SK-N-MC (cell line): ENCODE measurements around the gene FAM3C.
"Not testable (repeated sequence)": the region's sequence is repeated elsewhere in the genome, so short reads cannot be mapped to it uniquely, and the experiment has no call there.

Experiments used
- DNase-seq: peaks from one replicate; pipeline ENCODE4 v3.0.0-alpha.2; 2011; ENCODE audit warnings: low read depth, low spot score
- H3K27ac ChIP-seq: fragments of 200-600 bp; sonication (generic); 2 replicates; pipeline ENCODE4 v1.5.1; 2016; ENCODE audit warnings: mixed run types
- H3K36me3 ChIP-seq: fragments of 200-600 bp; sonication (generic); 2 replicates; pipeline ENCODE4 v1.6.1; 2017; ENCODE audit warnings: antibody characterized with exemption, low read length, mixed read lengths; ENCODE audit not compliant: insufficient read depth
- H3K4me3 ChIP-seq: fragments of 200-600 bp; sonication (generic); 2 replicates; pipeline ENCODE4 v1.5.1; 2016
- H3K9ac ChIP-seq: fragments of 200-600 bp; sonication (generic); 2 replicates; pipeline ENCODE4 v1.8.0; 2017; ENCODE audit warnings: mixed run types, mixed read lengths; ENCODE audit not compliant: insufficient read length
- H3K9me3 ChIP-seq: fragments of 200-600 bp; sonication (generic); 2 replicates; pipeline ENCODE4 v1.6.1; 2017; ENCODE audit warnings: low read depth, mild to moderate bottlenecking, antibody characterized with exemption, low read length, moderate library complexity, mixed read lengths
- EZH2 ChIP-seq: fragments of 200-600 bp; sonication (generic); IDR thresholded peaks from one replicate; pipeline ENCODE4 v1.6.1; 2017; ENCODE audit warnings: antibody characterized with exemption
- FOXP2 ChIP-seq: optimal IDR thresholded peaks from 2 replicates; pipeline ENCODE3; 2011; ENCODE audit warnings: mild to moderate bottlenecking, moderate library complexity; ENCODE audit not compliant: insufficient read depth; ENCODE audit errors: extremely low read length, control extremely low read depth
- POLR2AphosphoS5 ChIP-seq: IDR thresholded peaks from 2 replicates; pipeline ENCODE4 v1.6.1; 2012; ENCODE audit warnings: mild to moderate bottlenecking, low read depth, low read length, borderline replicate concordance

Gene FAM3C, protein sequence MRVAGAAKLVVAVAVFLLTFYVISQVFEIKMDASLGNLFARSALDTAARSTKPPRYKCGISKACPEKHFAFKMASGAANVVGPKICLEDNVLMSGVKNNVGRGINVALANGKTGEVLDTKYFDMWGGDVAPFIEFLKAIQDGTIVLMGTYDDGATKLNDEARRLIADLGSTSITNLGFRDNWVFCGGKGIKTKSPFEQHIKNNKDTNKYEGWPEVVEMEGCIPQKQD

DNA sequence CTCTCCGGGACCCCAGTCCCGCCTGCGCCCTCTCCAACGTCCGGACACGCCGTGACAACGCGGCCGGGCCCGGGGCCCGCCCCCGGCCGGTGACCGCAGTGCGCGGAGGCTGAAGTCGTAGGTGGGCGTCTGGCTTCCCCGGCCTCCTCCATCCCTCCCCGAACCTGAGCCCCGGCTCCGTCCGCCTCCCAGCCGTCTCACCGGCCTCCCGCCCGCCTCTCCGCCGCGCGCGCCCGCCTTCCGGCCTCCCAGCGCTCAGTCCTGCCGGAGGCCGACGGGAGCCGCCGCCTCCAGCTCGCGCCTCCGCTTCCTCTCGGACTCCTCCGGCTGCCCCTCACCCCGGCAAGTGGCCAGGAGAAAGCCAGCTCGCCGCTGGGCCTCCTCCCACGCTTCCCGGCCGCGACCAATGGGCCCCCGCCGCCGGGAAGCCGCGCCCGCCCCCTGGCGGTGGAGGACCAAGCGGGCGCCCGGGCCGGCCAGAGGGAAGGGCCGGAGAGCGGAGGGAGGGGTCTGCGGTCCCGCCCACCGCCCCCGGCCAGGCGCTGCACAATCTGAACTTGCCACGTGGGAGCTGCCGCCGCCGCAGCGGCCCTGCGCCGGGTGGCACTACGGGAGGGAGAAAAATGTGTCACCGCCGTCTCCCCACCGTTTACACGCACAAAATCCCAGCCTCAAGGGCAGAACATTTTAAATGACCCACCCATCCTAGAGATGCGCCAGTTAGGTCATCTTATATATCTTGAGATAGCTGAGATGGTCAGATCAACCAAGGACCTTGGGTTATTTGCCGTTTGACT, at the start of gene FAM3C:
Gene FAM3C (minus strand): TSS at position 348 of the 797 bp plus-strand sequence. CDS start 13,339 bp downstream, outside the sequence.
- Histone ChIP-seq H3K9me3 (no peaks in the 10 kb centered on the region), H3K27ac (no peak within 1 kb of the TSS)

DNA sequence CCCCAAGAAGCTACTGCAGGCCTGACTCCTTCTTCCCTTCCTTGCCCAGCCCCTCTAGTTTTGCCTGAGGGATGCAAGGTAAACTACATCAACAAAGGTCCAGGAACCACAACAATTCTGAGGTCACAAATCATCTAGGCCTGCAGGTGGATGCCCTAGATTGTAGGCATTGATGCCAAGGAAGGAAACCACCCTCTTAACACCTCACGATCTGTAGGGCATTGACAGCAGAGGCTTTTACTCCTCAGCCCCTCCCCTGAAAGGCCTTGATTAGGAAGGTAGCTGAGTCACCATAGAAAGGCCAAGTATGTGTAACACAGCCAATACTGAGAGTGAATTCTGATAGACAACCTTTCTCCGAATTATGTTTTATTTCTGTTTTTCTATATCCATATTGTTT, 46.7 kb upstream of the FAM3C start:
- no peak overlapping the region for H3K27ac ChIP-seq
- H3K4me3 ChIP-seq = no peak overlapping the region
- no peaks in the 10 kb centered on the region for H3K36me3 ChIP-seq
- no peak for DNase-seq
- H3K9me3 ChIP-seq = no peaks in the 10 kb centered on the region
- H3K9ac ChIP-seq = no peak overlapping the region
- TF ChIP-seq FOXP2 (no peak), POLR2AphosphoS5 (no peak), EZH2 (no peak)

More for the DNA sequence above, at the start of gene FAM3C:
- TF ChIP-seq EZH2 = no peak
- peak; percentile 70; the same call in 1 of the 2 replicates for TF ChIP-seq POLR2AphosphoS5
- peak within 1 kb of the TSS; percentile 83 for H3K9ac ChIP-seq
- H3K36me3 ChIP-seq = peaks cover 7% of the 10 kb centered on the region; the same call in 1 of the 2 replicates
- DNase-seq = no peak
- peak within 1 kb of the TSS; percentile 86 for H3K4me3 ChIP-seq

DNA sequence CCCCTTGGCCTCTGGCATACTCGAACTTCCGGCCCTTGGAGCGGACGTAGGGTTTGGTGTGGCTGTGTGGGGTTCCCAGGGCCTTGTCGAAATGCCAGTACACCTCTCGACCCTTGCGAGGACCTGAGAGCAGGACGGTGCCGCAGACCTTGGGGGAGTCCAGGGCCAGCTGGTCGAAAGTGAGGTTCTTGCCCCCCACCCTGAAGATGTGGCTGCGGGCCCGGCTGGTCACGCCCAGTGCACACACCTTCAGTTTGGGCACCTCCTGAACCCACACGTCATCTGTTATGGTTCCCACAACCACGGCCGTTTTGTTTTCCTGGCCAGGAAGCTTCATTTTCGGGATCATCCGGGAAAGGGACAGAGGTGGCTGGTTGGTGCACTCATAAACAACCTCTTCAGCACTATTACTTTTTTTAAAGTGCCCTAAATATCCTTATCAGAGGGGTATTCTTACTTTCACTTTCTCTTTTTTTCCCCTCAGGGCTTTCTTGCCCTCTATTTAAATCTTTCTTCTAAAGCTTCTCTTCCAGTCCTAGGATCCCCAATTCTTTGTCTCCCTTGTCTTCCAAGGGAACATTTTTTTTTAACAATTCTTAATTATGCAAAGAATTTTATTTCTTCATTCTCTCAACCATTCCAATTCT, 44.9 kb upstream of the FAM3C start:
- Histone ChIP-seq H3K9ac (no peak overlapping the region), H3K4me3 (no peak overlapping the region), H3K36me3 (no peaks in the 10 kb centered on the region), H3K9me3 (no peaks in the 10 kb centered on the region), H3K27ac (no peak overlapping the region)
- no peak for DNase-seq
- TF ChIP-seq EZH2 (no peak), POLR2AphosphoS5 (no peak), FOXP2 (no peak)

DNA sequence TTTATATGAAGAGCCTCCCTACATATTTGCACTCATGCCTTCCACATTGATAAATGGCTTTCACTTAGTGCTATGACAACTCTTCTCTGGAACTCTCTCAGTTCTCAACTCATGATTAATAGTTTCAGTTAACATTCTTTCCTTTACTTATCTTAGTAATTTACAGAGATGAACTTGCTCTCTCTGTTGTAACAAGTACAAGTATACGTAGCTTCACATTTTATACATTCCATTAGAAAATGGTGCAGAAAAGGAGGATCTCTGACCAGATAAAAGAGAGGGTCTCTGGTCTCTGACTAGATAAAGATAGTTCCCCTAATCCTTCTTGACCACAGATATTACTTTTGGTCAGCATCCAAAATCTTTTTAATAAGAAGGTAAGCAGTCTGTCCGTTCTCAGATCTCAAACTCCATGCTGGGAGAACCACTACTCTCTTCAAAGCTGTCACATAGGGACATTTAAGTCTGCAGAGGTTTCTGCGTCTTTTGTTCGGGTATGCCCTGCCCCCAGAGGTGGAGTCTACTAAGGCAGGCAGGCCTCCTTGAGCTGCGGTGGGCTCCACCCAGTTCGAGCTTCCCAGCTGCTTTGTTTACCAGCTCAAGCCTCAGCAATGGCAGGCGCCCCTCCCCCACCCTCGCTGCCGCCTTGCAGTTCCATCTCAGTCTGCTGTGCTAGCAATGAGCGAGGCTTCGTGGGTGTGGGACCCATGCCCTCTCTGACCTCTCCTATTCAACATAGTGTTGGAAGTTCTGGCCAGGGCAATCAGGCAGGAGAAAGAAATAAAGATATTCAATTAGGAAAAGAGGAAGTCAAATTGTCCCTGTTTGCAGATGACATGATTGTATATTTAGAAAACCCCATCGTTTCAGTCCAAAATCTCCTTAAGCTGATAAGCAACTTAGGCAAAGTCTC, 42.2 kb upstream of the FAM3C start:
- Histone ChIP-seq H3K9ac (peak overlapping the region; percentile 3), H3K27ac (peak overlapping the region; percentile 40), H3K4me3 (peak overlapping the region; percentile 50)
- H3K9me3 ChIP-seq, DNase-seq, H3K36me3 ChIP-seq: not testable (repeated sequence)
- TF ChIP-seq POLR2AphosphoS5 = peak; percentile 20; the same call in 1 of the 2 replicates

DNA sequence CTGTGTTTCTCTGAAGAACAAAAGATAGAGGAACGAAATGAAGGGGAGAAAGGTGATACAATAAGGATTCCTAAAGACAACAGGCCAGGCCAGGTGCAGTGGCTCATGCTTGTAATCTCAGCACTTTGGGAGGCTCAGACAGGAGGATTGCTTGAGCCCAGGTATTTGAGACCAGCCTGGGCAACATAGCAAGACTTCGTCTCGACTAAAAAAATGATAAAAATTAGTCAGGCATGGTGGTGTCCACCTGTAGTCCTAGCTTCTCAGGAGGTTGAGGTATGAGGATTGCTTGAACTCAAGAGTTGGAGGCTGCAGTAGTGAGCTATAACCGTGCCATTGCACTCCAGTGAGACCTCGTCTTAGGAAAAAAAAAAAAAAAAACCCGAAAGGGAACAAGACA, 41.4 kb upstream of the FAM3C start:
- TF ChIP-seq FOXP2 (no peak), EZH2 (no peak), POLR2AphosphoS5 (no peak)
- no peaks in the 10 kb centered on the region for H3K9me3 ChIP-seq
- DNase-seq = no peak
- H3K36me3 ChIP-seq = no peaks in the 10 kb centered on the region
- peak overlapping the region; percentile 40; the same call in 1 of the 2 replicates for H3K27ac ChIP-seq
- no peak overlapping the region for H3K9ac ChIP-seq
- H3K4me3 ChIP-seq = no peak overlapping the region

DNA sequence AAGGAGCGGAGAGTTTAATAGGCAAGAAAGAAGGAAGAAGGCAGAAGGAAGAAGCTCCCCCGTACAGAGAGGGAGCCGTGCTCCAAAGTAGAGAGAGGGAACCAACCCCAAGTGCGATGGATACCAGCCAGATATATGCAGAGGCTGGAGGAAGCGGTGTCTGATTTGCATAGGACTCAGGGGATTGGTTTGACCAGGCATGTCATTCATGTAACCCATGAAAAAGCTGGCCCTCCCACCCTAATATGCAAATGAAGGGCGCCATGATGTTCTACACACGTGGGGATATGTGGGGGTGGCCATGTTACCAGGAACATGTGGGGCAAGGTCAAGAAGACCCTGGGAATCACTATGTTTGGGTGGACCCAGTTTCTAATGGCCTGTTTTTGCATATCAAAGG, 40.6 kb upstream of the FAM3C start:
- Histone ChIP-seq H3K36me3 (no peaks in the 10 kb centered on the region), H3K9ac (no peak overlapping the region), H3K27ac (no peak overlapping the region), H3K4me3 (no peak overlapping the region), H3K9me3 (no peaks in the 10 kb centered on the region)
- TF ChIP-seq EZH2 = no peak
- DNase-seq = no peak

DNA sequence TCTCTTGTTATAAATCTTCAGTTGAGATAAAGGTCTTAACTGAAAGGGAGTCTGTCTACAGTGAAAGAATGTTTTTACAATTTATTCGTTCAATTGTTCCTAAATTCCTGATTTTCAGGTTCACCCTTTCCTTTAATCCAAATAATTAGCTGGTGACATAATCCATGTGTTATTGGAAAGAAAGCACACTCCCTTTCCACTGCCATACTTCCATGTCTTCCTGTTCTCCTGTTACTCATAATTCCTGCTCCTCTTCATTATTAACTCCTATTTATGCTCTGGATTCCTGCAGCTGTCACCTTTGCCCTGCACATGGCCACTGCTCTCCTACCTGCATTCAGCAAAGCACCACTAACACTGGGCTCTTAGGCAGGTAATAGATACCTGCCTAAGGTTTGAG, 40.0 kb upstream of the FAM3C start:
- no peak overlapping the region for H3K4me3 ChIP-seq
- no peak for DNase-seq
- TF ChIP-seq EZH2 = no peak
- TF ChIP-seq FOXP2 = no peak
- TF ChIP-seq POLR2AphosphoS5 = no peak
- H3K9ac ChIP-seq = no peak overlapping the region
- H3K27ac ChIP-seq = no peak overlapping the region
- H3K9me3 ChIP-seq = no peaks in the 10 kb centered on the region
- no peaks in the 10 kb centered on the region for H3K36me3 ChIP-seq

DNA sequence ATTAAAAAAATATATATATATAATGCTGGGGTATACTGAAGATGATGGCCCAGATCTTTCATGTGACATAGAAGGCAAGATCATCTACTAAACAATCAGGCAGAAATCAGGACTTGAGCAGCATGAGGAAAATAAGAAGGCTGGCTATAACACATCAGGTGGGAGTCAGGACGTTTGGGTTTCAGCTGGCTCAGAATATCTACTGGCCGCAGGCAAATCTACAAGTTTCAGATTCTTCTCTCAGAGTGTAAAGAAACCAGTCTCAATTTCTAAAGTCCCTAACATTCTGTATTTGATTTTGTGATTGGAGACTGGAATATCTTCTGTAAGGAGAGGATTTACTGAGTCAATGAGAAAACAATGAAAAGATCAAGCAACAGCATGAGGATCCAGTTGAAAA, 37.7 kb upstream of the FAM3C start:
- Histone ChIP-seq H3K9ac (no peak overlapping the region), H3K4me3 (no peak overlapping the region), H3K27ac (no peak overlapping the region), H3K9me3 (no peaks in the 10 kb centered on the region), H3K36me3 (no peaks in the 10 kb centered on the region)
- no peak for DNase-seq
- no peak for TF ChIP-seq POLR2AphosphoS5
- TF ChIP-seq EZH2 = no peak
- no peak for TF ChIP-seq FOXP2

DNA sequence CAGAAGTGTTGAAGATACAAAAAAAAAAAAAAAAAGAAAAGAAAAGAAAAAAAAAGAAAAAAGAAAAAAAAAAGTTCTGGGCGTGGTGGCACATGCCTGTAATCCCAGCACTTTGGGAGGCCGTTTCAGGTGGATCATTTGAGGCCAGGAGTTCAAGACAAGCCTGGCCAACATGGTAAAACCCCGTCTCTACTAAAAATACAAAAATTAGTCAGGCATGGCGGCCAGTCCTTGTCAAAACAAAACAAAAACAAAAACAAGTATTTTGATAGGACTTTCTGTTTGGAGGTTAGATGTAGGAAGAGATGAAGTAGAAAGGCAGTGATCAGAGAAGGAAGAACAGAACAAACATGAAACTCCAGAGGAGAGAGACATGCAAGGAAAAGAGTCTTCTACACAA, 36.4 kb upstream of the FAM3C start:
- not testable (repeated sequence) for DNase-seq, H3K27ac ChIP-seq, H3K36me3 ChIP-seq

More for the DNA sequence above, 36.4 kb upstream of the FAM3C start:
- not testable (repeated sequence) for H3K9me3 ChIP-seq, H3K9ac ChIP-seq, H3K4me3 ChIP-seq
